Trophoblast cell (in vitro differentiated cells and primary cell): ENCODE measurements around the gene STKLD1.
"Not testable (repeated sequence)": the region's sequence is repeated elsewhere in the genome, so short reads cannot be mapped to it uniquely, and the experiment has no call there.

Experiments used
- DNase-seq, 2 donors: peaks; one replicate each; pipeline ENCODE4 v3.0.0-alpha.2; 2016
- H2AFZ ChIP-seq: 2 replicates; pipeline ENCODE4 v1.6.1; 2013; ENCODE audit warnings: low read length, moderate library complexity, mild to moderate bottlenecking; ENCODE audit not compliant: insufficient read depth, poor library complexity
- H2AK5ac ChIP-seq: 2 replicates; pipeline ENCODE4 v1.6.1; 2013; ENCODE audit warnings: mild to moderate bottlenecking, low read length
- H2BK120ac ChIP-seq: 2 replicates; pipeline ENCODE4 v1.6.1; 2013; ENCODE audit warnings: low read length, mild to moderate bottlenecking, moderate library complexity; ENCODE audit not compliant: insufficient read depth, poor library complexity
- H2BK12ac ChIP-seq: 2 replicates; pipeline ENCODE4 v1.6.1; 2013; ENCODE audit warnings: mild to moderate bottlenecking, low read length, moderate library complexity
- H2BK5ac ChIP-seq: 2 replicates; pipeline ENCODE4 v1.6.1; 2013; ENCODE audit warnings: low read length, low read depth, moderate library complexity, mild to moderate bottlenecking; ENCODE audit not compliant: poor library complexity
- H3K14ac ChIP-seq: 2 replicates; pipeline ENCODE4 v1.6.1; 2013; ENCODE audit warnings: mild to moderate bottlenecking, low read length
- H3K18ac ChIP-seq: 2 replicates; pipeline ENCODE4 v1.6.1; 2013; ENCODE audit warnings: mild to moderate bottlenecking, low read length
- H3K23ac ChIP-seq: 2 replicates; pipeline ENCODE4 v1.6.1; 2013; ENCODE audit warnings: low read length
- H3K27ac ChIP-seq: 2 replicates; pipeline ENCODE4 v1.5.1; 2013; ENCODE audit warnings: low read depth, mild to moderate bottlenecking, inconsistent platforms, low read length, moderate library complexity
- H3K27me3 ChIP-seq: 2 replicates; pipeline ENCODE4 v1.6.1; 2013; ENCODE audit warnings: inconsistent platforms, mild to moderate bottlenecking, low read length, moderate library complexity; ENCODE audit not compliant: insufficient read depth
- H3K36me3 ChIP-seq, 2 experiments: 1 replicate in 1 of 2; 2 replicates in 1 of 2; pipeline ENCODE4 v1.6.1; 2013; ENCODE audit warnings: low read length in 2 of 2, mild to moderate bottlenecking in 2 of 2, moderate library complexity in 1 of 2; ENCODE audit not compliant: insufficient read depth in 2 of 2, control insufficient read depth in 1 of 2
- H3K4ac ChIP-seq: 2 replicates; pipeline ENCODE4 v1.6.1; 2013; ENCODE audit warnings: low read depth, mild to moderate bottlenecking, low read length, moderate library complexity
- H3K4me1 ChIP-seq, 2 experiments: 1 replicate in 1 of 2; 2 replicates in 1 of 2; pipeline ENCODE4 v1.6.1; 2013; ENCODE audit warnings: low read length in 2 of 2, mild to moderate bottlenecking in 2 of 2, moderate library complexity in 1 of 2; ENCODE audit not compliant: insufficient read depth in 2 of 2, control insufficient read depth in 1 of 2
- H3K4me2 ChIP-seq: 2 replicates; pipeline ENCODE4 v1.6.1; 2013; ENCODE audit warnings: inconsistent platforms, mild to moderate bottlenecking, low read length, moderate library complexity
- H3K4me3 ChIP-seq: 2 replicates; pipeline ENCODE4 v1.5.1; 2013; ENCODE audit warnings: mild to moderate bottlenecking, low read depth, low read length, inconsistent platforms
- H3K79me1 ChIP-seq: one replicate; pipeline ENCODE4 v1.6.1; 2013; ENCODE audit warnings: low read length
- H3K79me2 ChIP-seq: 2 replicates; pipeline ENCODE4 v1.6.1; 2013; ENCODE audit warnings: low read length, mild to moderate bottlenecking; ENCODE audit not compliant: control insufficient read depth, insufficient read depth, poor library complexity
- H3K9ac ChIP-seq: 2 replicates; pipeline ENCODE4 v1.6.1; 2013; ENCODE audit warnings: mild to moderate bottlenecking, low read length
- H3K9me3 ChIP-seq: 2 replicates; pipeline ENCODE4 v1.6.1; 2013; ENCODE audit warnings: low read depth, mild to moderate bottlenecking, control low read depth, inconsistent platforms, low read length; ENCODE audit not compliant: insufficient read depth
- H4K12ac ChIP-seq: 2 replicates; pipeline ENCODE4 v1.6.1; 2013; ENCODE audit warnings: low read depth, mild to moderate bottlenecking, low read length, moderate library complexity
- H4K8ac ChIP-seq: 2 replicates; pipeline ENCODE4 v1.6.1; 2013; ENCODE audit warnings: low read depth, mild to moderate bottlenecking, low read length, moderate library complexity
- H4K91ac ChIP-seq: one replicate; pipeline ENCODE4 v1.6.1; 2013; ENCODE audit warnings: low read depth, mild to moderate bottlenecking, low read length, moderate library complexity
- WGBS: extraction: QIAGEN DNeasy Blood & Tissue Kit; methylation state at CpG from one replicate; pipeline ENCODE4 v1.1.7; 2013; ENCODE audit warnings: missing lambda C conversion rate; ENCODE audit not compliant: insufficient read length, insufficient coverage; ENCODE audit errors: extremely low coverage; 5-methylcytosine and 5-hydroxymethylcytosine counted together

Gene STKLD1

GRCh38 chr9:133445293-133445969, 69.3 kb downstream of the STKLD1 start:
- H3K4ac ChIP-seq, result no peak overlapping the region
- no peak overlapping the region for H2BK12ac ChIP-seq
- H3K4me2 ChIP-seq, result no peak overlapping the region
- H2BK120ac ChIP-seq, result no peak overlapping the region
- no peak for DNase-seq
- H3K9me3 ChIP-seq, result no peaks in the 10 kb centered on the region
- no peak overlapping the region for H2AFZ ChIP-seq
- no CpG with 5 or more reads among the region's 23 CpGs for WGBS
- no peak overlapping the region for H2BK5ac ChIP-seq
- no peak overlapping the region for H3K9ac ChIP-seq
- no peak overlapping the region for H4K91ac ChIP-seq
- H3K27ac ChIP-seq, result no peak overlapping the region
- H4K12ac ChIP-seq, result no peak overlapping the region
- H3K79me2 ChIP-seq, result no peaks in the 10 kb centered on the region
- H2AK5ac ChIP-seq, result no peak overlapping the region
- no peaks in the 10 kb centered on the region for H3K27me3 ChIP-seq
- no peak overlapping the region for H3K4me3 ChIP-seq
- H4K8ac ChIP-seq, result no peak overlapping the region
- H3K18ac ChIP-seq, result no peak overlapping the region
- no peak overlapping the region for H3K23ac ChIP-seq
- no peaks in the 10 kb centered on the region for H3K36me3 ChIP-seq
- H3K14ac ChIP-seq, result no peak overlapping the region
- no peaks in the 10 kb centered on the region for H3K79me1 ChIP-seq
- H3K4me1 ChIP-seq, result no peaks in the 10 kb centered on the region

GRCh38 chr9:133448487-133448972, 72.4 kb downstream of the STKLD1 start:
- H2AFZ ChIP-seq, result no peak overlapping the region
- no peak overlapping the region for H3K18ac ChIP-seq
- H4K91ac ChIP-seq, result no peak overlapping the region
- no peaks in the 10 kb centered on the region for H3K79me2 ChIP-seq
- no peak overlapping the region for H3K27ac ChIP-seq
- DNase-seq, result no peak
- H3K36me3 ChIP-seq, result no peaks in the 10 kb centered on the region
- H3K9me3 ChIP-seq, result no peaks in the 10 kb centered on the region
- H4K12ac ChIP-seq, result no peak overlapping the region
- H3K4ac ChIP-seq, result no peak overlapping the region
- no peak overlapping the region for H2AK5ac ChIP-seq
- no peak overlapping the region for H3K9ac ChIP-seq
- no peak overlapping the region for H2BK12ac ChIP-seq
- H3K79me1 ChIP-seq, result no peaks in the 10 kb centered on the region
- no peaks in the 10 kb centered on the region for H3K4me1 ChIP-seq
- H3K27me3 ChIP-seq, result no peaks in the 10 kb centered on the region
- no peak overlapping the region for H2BK120ac ChIP-seq
- no peak overlapping the region for H4K8ac ChIP-seq
- no peak overlapping the region for H3K4me3 ChIP-seq
- H3K14ac ChIP-seq, result no peak overlapping the region
- H3K23ac ChIP-seq, result no peak overlapping the region
- WGBS, result no CpG with 5 or more reads among the region's 13 CpGs
- no peak overlapping the region for H3K4me2 ChIP-seq
- no peak overlapping the region for H2BK5ac ChIP-seq

GRCh38 chr9:133449760-133450159, 73.6 kb downstream of the STKLD1 start:
- no peak for DNase-seq
- H3K79me2 ChIP-seq, result no peaks in the 10 kb centered on the region
- no peaks in the 10 kb centered on the region for H3K27me3 ChIP-seq
- H3K18ac ChIP-seq, result no peak overlapping the region
- no peak overlapping the region for H2AFZ ChIP-seq
- no peaks in the 10 kb centered on the region for H3K36me3 ChIP-seq
- no peaks in the 10 kb centered on the region for H3K4me1 ChIP-seq
- H3K4me3 ChIP-seq, result peak overlapping the region; percentile 18
- no peak overlapping the region for H4K91ac ChIP-seq
- H2BK12ac ChIP-seq, result no peak overlapping the region
- no peak overlapping the region for H2BK120ac ChIP-seq
- H3K23ac ChIP-seq, result no peak overlapping the region
- no peak overlapping the region for H3K4me2 ChIP-seq
- WGBS, result no CpG with 5 or more reads among the region's 12 CpGs
- H3K4ac ChIP-seq, result no peak overlapping the region
- H3K79me1 ChIP-seq, result no peaks in the 10 kb centered on the region
- H3K14ac ChIP-seq, result no peak overlapping the region
- H4K8ac ChIP-seq, result no peak overlapping the region
- H3K9me3 ChIP-seq, result no peaks in the 10 kb centered on the region
- H3K9ac ChIP-seq, result no peak overlapping the region
- H2BK5ac ChIP-seq, result no peak overlapping the region
- H4K12ac ChIP-seq, result no peak overlapping the region
- no peak overlapping the region for H2AK5ac ChIP-seq
- H3K27ac ChIP-seq, result no peak overlapping the region

GRCh38 chr9:133451865-133452264, 75.7 kb downstream of the STKLD1 start:
- not testable (repeated sequence) for H3K36me3 ChIP-seq, H4K12ac ChIP-seq, H3K79me1 ChIP-seq, H3K27me3 ChIP-seq, H3K4me1 ChIP-seq, H3K4me2 ChIP-seq, H3K18ac ChIP-seq, H3K27ac ChIP-seq, H3K23ac ChIP-seq, H3K4me3 ChIP-seq, H4K91ac ChIP-seq, H2AFZ ChIP-seq, DNase-seq, H3K79me2 ChIP-seq, H3K4ac ChIP-seq, H2BK120ac ChIP-seq, H3K14ac ChIP-seq, H2BK5ac ChIP-seq, H2AK5ac ChIP-seq, H2BK12ac ChIP-seq, H3K9ac ChIP-seq, H3K9me3 ChIP-seq, H4K8ac ChIP-seq
- WGBS, result no CpG with 5 or more reads among the region's 5 CpGs
